Kidney glomerular epithelial cell (primary cell): Measurements from ENCODE around the gene TBC1D22A.

ENCODE experiments used
- DNase-seq: peaks from one replicate; lab custom pipeline; 2025; lab: John Stamatoyannopoulos, UW

Gene TBC1D22A

DNA sequence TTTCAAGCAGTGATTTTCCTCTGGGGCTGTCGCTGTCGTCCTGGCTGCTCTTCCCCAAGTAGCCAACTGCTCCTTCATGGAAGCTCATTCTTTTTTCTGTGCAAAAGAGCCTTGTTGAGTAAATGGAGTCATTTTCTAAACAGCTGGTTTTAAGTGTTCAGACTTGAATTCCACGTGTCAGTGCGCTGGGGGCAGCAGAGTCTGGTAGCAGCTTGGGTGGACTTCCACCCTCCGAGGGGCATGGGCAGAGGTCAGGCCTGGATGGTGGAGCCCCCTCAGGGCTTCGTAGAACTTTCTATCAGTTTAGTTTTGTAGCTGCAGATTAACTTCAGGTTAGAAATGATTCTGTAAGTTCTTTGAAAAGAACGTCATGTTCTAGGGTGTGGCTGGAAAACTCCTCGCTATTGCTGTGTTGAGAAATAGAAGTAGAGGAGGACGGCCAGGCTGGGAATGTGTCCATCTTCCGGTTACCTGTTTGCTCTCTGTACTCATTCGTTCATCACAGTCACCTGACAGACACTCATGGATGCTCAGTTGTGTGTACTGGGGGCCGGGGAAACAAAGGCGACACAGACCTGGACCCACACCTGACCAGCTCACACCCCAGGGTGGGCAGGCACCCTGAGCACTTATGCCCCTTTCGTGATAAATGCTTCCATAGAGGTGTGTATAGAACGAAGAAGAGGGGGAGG, 270.7 kb downstream of the TBC1D22A start:
- no peak for DNase-seq

DNA sequence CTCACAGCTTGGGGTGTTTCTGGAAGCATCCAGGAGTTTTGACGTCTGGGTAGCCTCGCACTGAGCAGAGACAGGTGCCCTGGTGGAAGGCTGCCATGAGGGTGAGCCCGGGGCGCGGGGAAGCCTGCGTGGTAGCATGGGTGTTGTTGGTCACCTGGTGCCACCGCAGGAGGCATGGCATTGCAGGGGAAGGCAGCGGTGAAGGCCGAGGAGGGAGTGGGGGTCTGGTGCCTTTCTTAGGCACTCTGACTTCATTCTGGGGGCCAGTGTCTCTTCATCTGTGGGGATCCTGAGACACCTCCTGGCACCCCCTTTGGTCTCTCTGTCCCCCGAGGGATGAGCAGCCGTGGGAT, 271.2 kb downstream of the TBC1D22A start:
- DNase-seq: no peak

GRCh38 chr22:47034076-47034808, 271.8 kb downstream of the TBC1D22A start:
- DNase-seq: no peak

DNA sequence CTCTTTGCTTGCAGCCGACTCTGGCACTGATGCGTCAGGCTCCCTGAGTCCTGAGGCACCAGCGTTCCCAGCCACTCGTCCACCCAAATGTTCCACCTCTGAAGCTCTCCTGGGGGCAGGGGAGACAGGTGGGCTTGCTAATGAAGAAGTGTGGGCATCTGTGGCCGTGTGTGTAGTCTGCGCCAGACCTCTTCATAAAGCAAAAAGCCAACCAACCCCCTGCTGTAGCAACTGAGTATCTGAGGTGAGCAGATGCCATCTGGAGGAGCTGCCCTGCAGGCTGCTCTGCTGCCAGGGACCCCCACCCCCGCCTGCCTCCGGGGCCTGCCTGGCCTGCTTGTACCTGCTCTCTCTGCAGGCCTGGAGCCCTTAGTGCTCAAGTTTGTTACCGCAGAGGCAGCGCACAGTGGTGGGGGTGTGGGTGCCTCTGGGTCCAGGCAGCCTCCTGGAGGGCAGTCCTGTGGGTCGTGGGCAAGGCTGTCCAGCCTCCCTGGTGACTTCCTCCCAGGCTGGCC, 272.5 kb downstream of the TBC1D22A start:
- DNase-seq: no peak

- DNase-seq: no peak
Observed at GRCh38 chr22:47035425-47035881, 273.0 kb downstream of the TBC1D22A start.

DNA sequence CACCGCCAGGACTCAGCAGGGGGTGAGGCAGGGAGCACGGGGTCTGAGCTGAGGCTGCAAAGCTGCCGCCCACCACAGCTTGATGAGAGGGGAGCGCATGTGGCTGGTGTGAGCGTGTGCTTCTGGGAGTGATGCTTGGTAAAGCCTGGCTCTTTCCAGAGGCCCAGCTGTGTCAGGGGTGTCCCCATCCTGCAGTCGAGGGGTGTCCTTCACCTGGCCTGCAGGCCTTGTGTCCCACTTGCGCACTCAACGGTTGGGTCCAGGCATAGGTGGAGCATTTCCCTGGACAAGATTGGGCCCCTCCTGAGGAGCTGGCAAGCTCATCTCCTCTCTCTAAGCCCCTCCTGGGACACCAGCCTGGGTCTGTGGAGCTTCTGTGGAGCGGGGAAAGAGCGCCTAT, 273.9 kb downstream of the TBC1D22A start:
- DNase-seq: no peak

DNA sequence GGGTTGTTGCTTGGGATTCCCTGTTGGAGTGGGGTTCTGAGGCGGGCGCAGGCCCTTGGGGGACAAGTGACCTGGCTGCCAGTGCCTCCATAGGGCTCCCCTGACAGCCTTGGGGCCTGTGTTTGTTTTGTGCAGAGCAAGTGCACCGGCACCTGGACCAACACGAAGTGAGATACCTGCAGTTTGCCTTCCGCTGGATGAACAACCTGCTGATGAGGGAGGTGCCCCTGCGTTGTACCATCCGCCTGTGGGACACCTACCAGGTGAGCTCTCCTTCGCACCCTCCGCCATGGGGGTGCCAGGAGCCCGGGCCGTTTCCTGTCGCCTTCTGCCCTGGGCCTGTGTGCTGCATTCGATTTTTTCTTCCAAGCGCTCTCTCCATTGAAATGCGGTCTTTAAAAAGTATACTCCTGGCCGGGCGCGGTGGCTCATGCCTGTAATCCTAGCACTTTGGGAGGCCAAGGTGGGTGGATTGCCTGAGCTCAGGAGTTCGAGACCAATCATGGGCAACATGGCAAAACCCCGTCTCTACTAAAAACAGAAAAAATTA, 274.6 kb downstream of the TBC1D22A start:
- no peak for DNase-seq

- no peak for DNase-seq
Observed at GRCh38 chr22:47038206-47038835, 275.9 kb downstream of the TBC1D22A start.

- no peak for DNase-seq
Observed at GRCh38 chr22:47039356-47039755, 276.9 kb downstream of the TBC1D22A start.

DNA sequence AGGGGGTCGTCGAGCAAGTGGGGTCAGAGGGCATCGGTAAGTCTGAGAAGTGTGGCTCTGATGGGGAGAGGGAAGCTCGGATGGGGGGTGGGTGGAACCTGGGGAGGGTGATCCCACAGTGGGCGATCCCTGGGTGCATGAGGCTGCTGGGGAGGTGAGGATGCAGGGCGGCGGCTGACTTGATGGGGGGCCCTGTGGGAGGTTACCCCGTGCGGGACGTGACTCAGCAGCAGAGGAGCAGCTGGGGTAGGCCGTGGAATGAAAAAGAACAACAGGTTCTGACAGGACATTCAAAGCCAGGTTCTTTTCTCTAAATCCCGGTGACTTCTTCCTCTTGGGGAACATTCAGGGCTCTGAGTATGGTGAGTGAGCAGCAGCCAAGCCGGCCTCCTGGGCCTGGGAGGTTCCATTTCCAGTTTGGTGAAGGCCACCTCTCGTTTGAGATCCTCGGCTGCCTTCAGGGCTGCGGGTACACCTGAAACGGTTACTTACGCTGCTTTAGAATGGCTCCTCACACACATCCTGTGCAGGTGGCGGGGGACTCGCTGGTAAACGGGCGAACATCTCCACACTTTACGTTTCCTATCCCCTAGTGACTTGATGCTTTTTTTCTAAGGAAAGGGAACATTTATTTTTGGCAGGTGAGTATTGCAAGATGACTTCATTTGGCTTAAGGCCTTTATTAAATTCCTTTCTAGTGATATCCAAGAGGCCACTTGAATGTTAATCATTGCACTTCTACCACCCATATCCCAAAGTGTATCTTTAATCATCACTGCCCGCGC, 278.2 kb downstream of the TBC1D22A start:
- no peak for DNase-seq

DNA sequence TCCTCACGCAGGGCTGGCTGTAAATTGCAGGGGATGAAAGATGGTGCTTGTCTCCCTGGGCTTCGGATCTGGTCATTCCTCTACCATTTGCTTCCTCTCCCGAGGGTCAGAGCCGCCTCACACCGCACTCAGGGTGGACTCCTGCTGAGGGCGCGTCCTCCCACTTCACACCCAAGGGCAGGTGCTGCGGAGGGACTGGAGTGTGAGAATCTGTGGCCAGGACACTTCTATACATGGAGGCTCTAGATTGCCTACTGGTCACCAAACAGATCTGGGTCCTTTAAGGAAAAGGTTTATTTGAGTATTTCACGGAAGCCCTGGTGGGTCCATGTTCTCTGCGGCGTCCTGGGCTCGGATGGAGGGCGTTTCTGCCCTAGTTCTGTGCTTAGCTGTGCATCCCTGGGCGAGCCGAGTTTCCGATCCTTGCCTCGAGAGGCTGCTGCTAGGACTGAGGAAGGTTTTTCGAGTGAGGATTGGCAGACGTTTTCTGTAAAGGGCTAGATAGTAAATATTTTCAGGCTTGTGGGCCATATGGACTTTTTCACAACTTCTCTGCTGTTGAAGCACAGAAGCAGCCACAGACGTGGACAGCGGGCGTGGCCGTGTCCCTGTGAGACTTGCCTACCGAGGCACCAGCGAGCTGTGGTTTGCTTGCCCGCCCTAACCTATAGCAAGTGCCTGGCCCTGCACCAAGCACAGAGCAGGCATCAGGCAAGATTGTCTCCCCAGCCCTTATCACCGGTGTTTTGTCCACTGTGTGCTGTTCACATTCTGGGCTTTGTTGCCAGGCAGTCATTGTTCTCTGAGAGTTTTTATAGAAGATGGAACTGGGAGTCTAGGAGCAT, 279.0 kb downstream of the TBC1D22A start:
- no peak for DNase-seq

GRCh38 chr22:47042116-47042825, 279.8 kb downstream of the TBC1D22A start:
- DNase-seq: no peak

DNA sequence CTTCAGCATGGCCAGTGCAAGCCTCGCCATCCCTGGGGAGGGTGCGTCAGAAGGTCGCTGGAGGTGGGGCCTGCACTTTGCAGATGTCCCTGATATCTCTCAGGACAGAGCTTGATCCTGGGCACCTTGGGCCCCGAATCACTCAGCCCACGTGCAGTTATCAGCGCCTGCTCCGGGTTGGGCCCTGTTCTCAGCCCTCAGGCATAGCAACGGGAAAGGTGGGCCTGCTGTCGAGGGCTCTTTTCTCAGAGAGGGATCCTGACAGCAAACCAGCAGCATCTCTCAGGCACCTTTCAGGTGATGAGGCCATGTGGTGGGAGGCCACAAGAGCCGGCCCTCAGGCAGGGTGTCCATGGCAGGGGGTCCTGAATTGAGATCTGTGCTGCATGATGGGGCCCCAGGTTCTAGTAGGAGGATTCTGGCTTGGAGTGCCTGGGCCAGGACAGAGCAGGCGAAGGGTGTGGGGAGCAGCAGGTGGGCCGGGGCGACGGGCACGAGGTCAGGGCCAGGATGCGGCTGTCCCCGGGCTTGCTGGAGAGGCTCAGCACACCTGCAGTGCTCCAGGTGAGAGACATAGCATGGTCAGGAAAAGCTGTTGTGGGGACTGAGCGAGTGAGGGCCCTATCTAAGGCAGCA, 280.5 kb downstream of the TBC1D22A start:
- DNase-seq: no peak

DNA sequence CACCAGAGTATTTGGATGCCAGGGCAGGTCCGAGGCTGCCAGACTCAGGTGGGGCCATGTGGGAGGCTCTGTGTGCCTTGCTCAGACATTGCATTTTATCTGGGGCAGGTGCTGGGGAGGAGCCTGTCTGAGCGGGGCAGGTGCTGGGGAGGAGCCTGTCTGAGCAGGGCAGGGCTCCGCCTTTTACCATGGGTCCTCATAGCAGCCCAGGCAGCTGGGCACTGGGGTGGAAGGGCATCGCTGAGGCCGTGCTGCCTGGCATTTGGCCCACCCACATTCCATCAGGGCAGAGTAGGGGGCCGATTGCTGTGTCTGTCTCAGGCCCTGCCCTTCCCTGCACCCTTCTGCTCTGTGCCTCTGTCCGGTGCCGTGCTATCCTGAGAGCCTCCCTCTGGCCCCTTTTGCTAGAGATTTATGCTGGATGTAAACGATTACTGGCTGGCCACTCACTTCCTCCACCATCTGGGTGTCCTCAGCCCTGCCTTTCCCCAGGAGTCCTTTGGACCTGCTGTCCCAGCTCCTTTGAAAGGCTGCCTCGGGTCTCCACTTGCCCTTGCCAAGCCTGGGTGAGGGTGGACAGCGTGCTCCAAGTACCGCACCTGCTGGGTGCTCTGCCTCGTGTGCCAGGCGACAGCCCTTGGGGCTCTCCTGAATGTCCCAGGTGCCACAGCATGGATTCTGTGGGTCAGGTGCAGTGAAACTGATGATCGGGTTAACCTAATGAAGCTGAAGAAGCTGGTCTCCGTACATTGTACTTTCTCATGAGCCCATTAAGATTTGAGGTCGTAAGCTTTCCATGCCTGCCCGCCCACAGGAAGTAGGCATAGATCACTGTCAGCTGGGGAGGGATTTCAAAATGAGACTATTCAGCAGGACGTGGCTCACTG, 281.6 kb downstream of the TBC1D22A start:
- peak; percentile 47 for DNase-seq

GRCh38 chr22:47044722-47045535, 282.5 kb downstream of the TBC1D22A start:
- DNase-seq: no peak

- DNase-seq: no peak
Observed at GRCh38 chr22:47045691-47046410, 283.4 kb downstream of the TBC1D22A start.

DNA sequence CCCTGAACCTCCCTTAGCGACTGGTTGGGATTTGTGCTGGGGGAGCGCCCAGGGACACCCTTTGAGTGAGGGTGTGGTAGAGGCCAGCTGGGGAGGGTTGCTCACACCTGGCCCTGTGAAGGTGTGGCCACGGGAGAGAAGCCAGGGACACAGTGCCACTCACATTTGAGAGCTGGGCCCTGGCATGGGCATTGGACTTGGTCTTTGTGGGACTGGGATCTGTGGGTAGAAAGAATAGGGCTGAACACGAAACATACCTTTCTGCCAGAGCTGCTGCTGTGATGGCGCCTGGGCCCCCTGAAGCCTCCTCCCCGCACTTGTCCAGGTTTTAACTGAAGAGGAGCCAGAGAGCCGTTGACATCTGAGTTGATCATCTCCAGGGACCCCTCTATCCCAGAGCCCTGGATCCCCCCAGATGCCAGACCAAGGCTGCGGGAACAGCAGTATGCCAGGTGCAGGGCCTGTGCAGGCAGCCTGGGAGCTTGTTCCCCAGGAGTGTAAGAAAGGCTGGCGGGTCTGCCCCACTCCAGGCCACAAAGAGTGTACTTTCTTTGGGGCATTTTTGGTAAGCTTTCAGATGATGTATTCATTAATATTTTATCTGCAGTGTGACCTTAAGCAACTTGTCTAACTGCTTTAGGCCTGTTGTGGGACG, 284.1 kb downstream of the TBC1D22A start:
- no peak for DNase-seq
